ENCODE results near the gene RELL2.

RELL2 gene

GRCh38 chr5:141681295-141681694 lies 44.5 kb downstream of the RELL2 start:
- DNase-seq: no peak

GRCh38 chr5:141681695-141682641 lies 45.2 kb downstream of the RELL2 start, which contains the start of gene ARAP3:
Gene ARAP3, minus strand, starts transcription at chr5:141682230. Its CDS starts 1,744 bp downstream, at chr5:141680486.
- peak; percentile 41 for DNase-seq

GRCh38 chr5:141683596-141684141 lies 46.9 kb downstream of the RELL2 start:
- no peak for DNase-seq

- no peak for DNase-seq
Measured at GRCh38 chr5:141685591-141685990, 48.8 kb downstream of the RELL2 start.

GRCh38 chr5:141686648-141687416 lies 50.0 kb downstream of the RELL2 start:
- no peak for DNase-seq

Data from activated naive CD4-positive, alpha-beta T cell treated with anti-CD3 and anti-CD28 coated beads, Interleukin-2, amount 50 U/mL, for 16 hours (primary cell).